ENCODE results near the gene MAP1S.

Gene MAP1S

GRCh38 chr19:17719730-17720400 lies 585 bp downstream of the MAP1S start:
- no peaks in the 10 kb centered on the region for H3K9me3 ChIP-seq (replicated peaks; ENCODE audit: insufficient read depth, low read length)
- no peak overlapping the region for H3K27ac ChIP-seq (ENCODE audit: low read length)
- H3K27me3 ChIP-seq (replicated peaks; ENCODE audit: insufficient read depth, low read length): peaks cover 15% of the 10 kb centered on the region; the same call in 1 of the 2 replicates
- peak overlapping the region; percentile 75 for H3K4me2 ChIP-seq (ENCODE audit: low read depth, low read length)
- peak overlapping the region; percentile 8; the same call in 1 of the 2 replicates for H2AFZ ChIP-seq (ENCODE audit: low read length)
- no peaks in the 10 kb centered on the region for H4K20me1 ChIP-seq (ENCODE audit: insufficient read depth, low read length)
- peak overlapping the region; percentile 83 for H3K4me3 ChIP-seq (ENCODE audit: low read length)
- peak overlapping the region; percentile 57; the same call in 1 of the 2 replicates for H3K9ac ChIP-seq (ENCODE audit: low read length)
- no peak for TF ChIP-seq EZH2phosphoT487 (IDR thresholded peaks at IDR 0.05; ENCODE audit: low read length)
- H3F3A ChIP-seq (ENCODE audit: insufficient read depth, low read length): no peaks in the 10 kb centered on the region
- no peaks in the 10 kb centered on the region for H3K9me2 ChIP-seq (replicated peaks; ENCODE audit: insufficient read depth, low read length)
- no peaks in the 10 kb centered on the region for H3K36me3 ChIP-seq (replicated peaks; ENCODE audit: insufficient read depth, low read length)
- peaks cover 14% of the 10 kb centered on the region for H3K79me2 ChIP-seq (ENCODE audit: low read length)
- peak; percentile 19 for DNase-seq
- peaks cover 13% of the 10 kb centered on the region for H3K4me1 ChIP-seq (ENCODE audit: low read length)

GRCh38 chr19:17720440-17720839 lies 1.2 kb downstream of the MAP1S start:
- DNase-seq: no peak
- no peak for TF ChIP-seq CTCF (IDR thresholded peaks at IDR 0.05; ENCODE audit: low read length)
- TF ChIP-seq EZH2phosphoT487 (IDR thresholded peaks at IDR 0.05; ENCODE audit: low read length): no peak
- no peak for TF ChIP-seq EZH2 (optimal IDR thresholded peaks at IDR 0.05; ENCODE audit: low read depth, low read length)

DNA sequence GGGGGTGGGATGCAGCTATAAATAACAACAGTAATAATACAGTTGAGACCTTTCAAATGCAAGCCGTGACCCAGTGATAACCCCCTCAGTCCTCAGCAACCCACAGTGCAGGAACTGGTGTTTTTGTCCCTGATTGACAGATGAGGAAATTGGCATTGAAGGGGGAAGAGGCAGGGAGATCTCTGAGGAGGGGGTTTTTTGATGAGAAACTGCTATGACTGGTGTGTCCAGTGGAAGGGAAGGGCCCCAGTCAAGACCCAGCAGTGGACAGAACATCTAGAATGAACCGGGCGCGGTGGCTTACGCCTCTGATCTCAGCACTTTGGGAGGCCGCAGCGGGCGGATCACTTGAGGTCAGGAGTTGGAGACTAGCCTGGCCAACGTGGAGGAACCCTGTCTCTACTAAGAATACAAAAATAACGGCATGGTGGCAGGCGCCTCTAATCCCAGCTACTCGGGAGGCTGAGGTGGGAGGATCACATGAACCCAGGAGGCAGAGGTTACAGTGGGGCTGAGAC lies 1.9 kb downstream of the MAP1S start:
- Histone ChIP-seq H3K4me2 (ENCODE audit: low read depth, low read length) (no peak overlapping the region), H3K36me3 (replicated peaks; ENCODE audit: insufficient read depth, low read length) (no peaks in the 10 kb centered on the region), H3K9ac (ENCODE audit: low read length) (no peak overlapping the region), H3K4me1 (ENCODE audit: low read length) (peaks cover 13% of the 10 kb centered on the region), H3F3A (ENCODE audit: insufficient read depth, low read length) (no peaks in the 10 kb centered on the region), H3K9me2 (replicated peaks; ENCODE audit: insufficient read depth, low read length) (no peaks in the 10 kb centered on the region), H4K20me1 (ENCODE audit: insufficient read depth, low read length) (no peaks in the 10 kb centered on the region), H3K79me2 (ENCODE audit: low read length) (peaks cover 14% of the 10 kb centered on the region), H3K9me3 (replicated peaks; ENCODE audit: insufficient read depth, low read length) (no peaks in the 10 kb centered on the region), H3K4me3 (ENCODE audit: low read length) (no peak overlapping the region), H2AFZ (ENCODE audit: low read length) (no peak overlapping the region), H3K27me3 (replicated peaks; ENCODE audit: insufficient read depth, low read length) (peaks cover 6% of the 10 kb centered on the region; the same call in 1 of the 2 replicates), H3K27ac (ENCODE audit: low read length) (no peak overlapping the region)
- TF ChIP-seq EZH2phosphoT487 (IDR thresholded peaks at IDR 0.05; ENCODE audit: low read length): no peak
- no peak for TF ChIP-seq CTCF (IDR thresholded peaks at IDR 0.05; ENCODE audit: low read length)
- no peak for TF ChIP-seq EZH2 (optimal IDR thresholded peaks at IDR 0.05; ENCODE audit: low read depth, low read length)
- DNase-seq: no peak

More at GRCh38 chr19:17720440-17720839, 1.2 kb downstream of the MAP1S start:
- Histone ChIP-seq H2AFZ (ENCODE audit: low read length) (no peak overlapping the region), H3K4me2 (ENCODE audit: low read depth, low read length) (peak overlapping the region; percentile 75), H3K27me3 (replicated peaks; ENCODE audit: insufficient read depth, low read length) (peaks cover 9% of the 10 kb centered on the region; the same call in 1 of the 2 replicates), H3K36me3 (replicated peaks; ENCODE audit: insufficient read depth, low read length) (no peaks in the 10 kb centered on the region), H3K4me1 (ENCODE audit: low read length) (peaks cover 13% of the 10 kb centered on the region), H3K9me2 (replicated peaks; ENCODE audit: insufficient read depth, low read length) (no peaks in the 10 kb centered on the region), H3K9me3 (replicated peaks; ENCODE audit: insufficient read depth, low read length) (no peaks in the 10 kb centered on the region), H3K9ac (ENCODE audit: low read length) (peak overlapping the region; percentile 57; the same call in 1 of the 2 replicates), H3F3A (ENCODE audit: insufficient read depth, low read length) (no peaks in the 10 kb centered on the region), H3K27ac (ENCODE audit: low read length) (no peak overlapping the region), H3K4me3 (ENCODE audit: low read length) (peak overlapping the region; percentile 83), H3K79me2 (ENCODE audit: low read length) (peaks cover 14% of the 10 kb centered on the region), H4K20me1 (ENCODE audit: insufficient read depth, low read length) (no peaks in the 10 kb centered on the region)

GRCh38 chr19:17721821-17722220 lies 2.5 kb downstream of the MAP1S start:
- Histone ChIP-seq H3K27ac (ENCODE audit: low read length) (no peak overlapping the region), H4K20me1 (ENCODE audit: insufficient read depth, low read length) (no peaks in the 10 kb centered on the region), H3K9me3 (replicated peaks; ENCODE audit: insufficient read depth, low read length) (no peaks in the 10 kb centered on the region), H3K9me2 (replicated peaks; ENCODE audit: insufficient read depth, low read length) (no peaks in the 10 kb centered on the region), H3K4me3 (ENCODE audit: low read length) (no peak overlapping the region), H3K4me1 (ENCODE audit: low read length) (peaks cover 13% of the 10 kb centered on the region), H3K4me2 (ENCODE audit: low read depth, low read length) (no peak overlapping the region), H3K9ac (ENCODE audit: low read length) (no peak overlapping the region), H3K79me2 (ENCODE audit: low read length) (peaks cover 14% of the 10 kb centered on the region), H3K27me3 (replicated peaks; ENCODE audit: insufficient read depth, low read length) (no peaks in the 10 kb centered on the region), H3F3A (ENCODE audit: insufficient read depth, low read length) (no peaks in the 10 kb centered on the region), H3K36me3 (replicated peaks; ENCODE audit: insufficient read depth, low read length) (no peaks in the 10 kb centered on the region), H2AFZ (ENCODE audit: low read length) (no peak overlapping the region)
- DNase-seq: no peak
- TF ChIP-seq CTCF (IDR thresholded peaks at IDR 0.05; ENCODE audit: low read length) (no peak), EZH2phosphoT487 (IDR thresholded peaks at IDR 0.05; ENCODE audit: low read length) (no peak), EZH2 (optimal IDR thresholded peaks at IDR 0.05; ENCODE audit: low read depth, low read length) (no peak)
